DMS 273 (cell line): Measurements from ENCODE around the gene OVOL3.

Experiments used
- DNase-seq: peaks from one replicate; lab custom pipeline; 2025; ENCODE audit not compliant: unreplicated experiment; lab: John Stamatoyannopoulos, UW

Gene OVOL3

GRCh38 chr19:36099166-36099785 is 11.7 kb upstream of the OVOL3 start:
- DNase-seq: no peak

GRCh38 chr19:36100476-36100875 is 10.5 kb upstream of the OVOL3 start:
- no peak for DNase-seq

GRCh38 chr19:36101550-36102327 is 9.2 kb upstream of the OVOL3 start:
- DNase-seq: no peak

- no peak for DNase-seq
Observed at GRCh38 chr19:36103040-36103626, 7.8 kb upstream of the OVOL3 start.

DNA sequence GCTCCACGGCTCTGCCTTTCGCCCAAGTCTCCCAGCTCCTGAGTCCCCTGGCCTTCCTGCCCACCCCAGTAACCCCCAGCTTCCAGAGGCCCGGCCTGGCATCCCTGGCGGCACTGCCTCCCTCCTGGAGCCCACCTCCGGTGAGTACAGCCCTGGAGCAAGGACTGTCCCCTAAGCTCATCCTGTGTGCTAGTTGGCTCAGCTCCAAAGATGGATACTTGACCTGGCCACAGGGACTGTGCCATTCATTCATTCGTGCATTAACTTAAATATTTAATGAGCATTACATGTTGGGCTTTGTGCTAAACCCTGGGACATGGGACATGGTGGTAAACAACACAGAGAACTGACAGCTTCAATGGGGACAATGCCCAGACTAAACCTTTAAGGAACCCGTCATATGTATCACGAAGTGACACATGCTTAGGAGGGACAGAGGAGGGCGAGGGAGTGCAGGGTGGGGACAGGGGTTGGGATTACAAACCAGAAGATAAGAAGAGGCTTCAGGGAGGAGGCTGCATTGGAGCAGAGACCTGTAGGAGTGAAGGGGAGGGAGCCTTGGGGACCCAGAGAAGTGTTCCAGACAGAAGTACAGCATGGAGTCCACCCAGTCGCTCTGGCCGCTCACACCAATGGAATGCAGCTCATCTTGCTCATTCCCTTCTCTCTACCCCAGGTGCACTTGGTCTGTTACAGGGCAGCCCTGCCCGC is 6.9 kb upstream of the OVOL3 start:
- DNase-seq: no peak

GRCh38 chr19:36106441-36106840 is 4.5 kb upstream of the OVOL3 start:
- DNase-seq: no peak

GRCh38 chr19:36106991-36107390 is 4.0 kb upstream of the OVOL3 start:
- DNase-seq: no peak

DNA sequence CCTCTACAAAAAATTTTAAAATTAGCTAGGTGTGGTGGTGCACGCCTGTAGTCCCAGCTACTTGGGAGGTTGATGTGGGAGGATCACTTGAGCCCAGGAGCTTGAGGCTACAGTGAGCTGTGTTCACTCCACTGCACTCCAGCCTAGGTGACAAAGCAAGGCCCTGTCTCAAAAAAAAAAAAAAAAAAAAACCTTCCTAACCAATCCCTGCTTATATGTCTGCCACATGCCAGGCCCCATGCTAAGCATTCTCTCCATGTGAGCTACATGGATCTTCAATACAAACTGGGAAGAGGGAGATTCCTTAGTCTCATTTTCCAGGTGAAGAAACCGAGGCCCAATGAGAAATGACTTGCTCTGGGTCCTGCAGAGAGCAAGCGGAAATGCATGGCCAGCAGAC is 2.3 kb upstream of the OVOL3 start:
- no peak for DNase-seq

- DNase-seq: peak; percentile 41
Observed at GRCh38 chr19:36111200-36111539, 227 bp downstream of the OVOL3 start.

- no peak for DNase-seq
Observed at GRCh38 chr19:36112678-36113077, 1.7 kb downstream of the OVOL3 start.

DNA sequence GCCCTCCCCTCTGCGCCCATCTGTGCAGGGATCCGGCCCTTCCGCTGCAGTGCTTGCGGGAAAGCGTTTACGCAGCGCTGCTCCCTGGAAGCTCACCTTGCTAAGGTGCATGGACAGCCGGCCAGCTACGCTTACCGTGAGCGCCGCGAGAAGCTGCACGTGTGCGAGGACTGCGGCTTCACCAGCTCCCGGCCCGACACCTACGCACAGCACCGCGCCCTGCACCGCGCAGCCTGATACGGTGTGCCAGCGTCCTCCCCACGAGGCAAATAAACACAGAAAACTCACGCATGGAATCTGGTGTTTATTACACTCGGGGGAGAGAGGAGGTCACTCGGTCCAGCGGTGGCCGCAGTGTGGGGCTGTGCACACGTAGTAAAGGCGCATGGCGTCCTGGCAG is 2.5 kb downstream of the OVOL3 start:
- DNase-seq: no peak

DNA sequence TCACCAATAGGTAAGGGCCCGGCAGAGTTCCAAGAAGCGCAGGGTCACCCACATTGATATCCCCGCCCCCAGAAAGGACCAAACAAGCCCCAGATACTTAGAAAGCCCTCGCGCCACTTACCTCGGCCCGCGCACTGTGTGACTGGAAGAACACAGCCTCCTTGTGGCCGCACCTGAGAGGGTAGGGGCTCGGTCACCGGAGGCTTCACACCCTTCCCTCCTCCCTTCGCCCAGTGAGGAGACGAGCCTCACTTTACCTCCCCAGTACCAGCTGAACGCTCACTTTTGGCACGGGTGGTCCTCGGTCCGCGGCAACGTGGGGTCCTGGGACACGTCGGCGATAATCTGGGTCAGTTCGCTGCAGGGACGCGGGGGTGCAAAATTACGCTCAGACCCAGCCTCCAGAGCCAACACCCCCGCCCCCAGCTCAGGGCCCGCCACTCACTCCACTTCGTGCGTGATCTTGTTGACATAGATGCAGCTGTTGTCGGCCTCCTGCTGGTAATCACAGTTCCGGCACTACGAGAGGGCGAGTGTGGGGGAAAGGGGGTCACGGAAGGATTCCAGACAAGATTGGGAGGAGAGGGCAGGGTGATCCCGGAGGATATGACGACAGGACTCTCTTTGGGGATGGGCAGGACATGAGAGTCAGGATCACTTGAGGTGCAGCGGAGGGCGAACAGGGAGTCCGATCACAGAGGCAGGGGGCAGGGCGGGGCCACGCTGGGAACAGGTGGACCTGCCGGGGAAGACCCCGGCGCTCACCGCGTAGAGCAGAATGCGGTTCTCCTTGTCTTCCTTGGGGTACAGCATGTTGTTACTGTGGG is 3.2 kb downstream of the OVOL3 start:
- DNase-seq: peak; percentile 75

DNA sequence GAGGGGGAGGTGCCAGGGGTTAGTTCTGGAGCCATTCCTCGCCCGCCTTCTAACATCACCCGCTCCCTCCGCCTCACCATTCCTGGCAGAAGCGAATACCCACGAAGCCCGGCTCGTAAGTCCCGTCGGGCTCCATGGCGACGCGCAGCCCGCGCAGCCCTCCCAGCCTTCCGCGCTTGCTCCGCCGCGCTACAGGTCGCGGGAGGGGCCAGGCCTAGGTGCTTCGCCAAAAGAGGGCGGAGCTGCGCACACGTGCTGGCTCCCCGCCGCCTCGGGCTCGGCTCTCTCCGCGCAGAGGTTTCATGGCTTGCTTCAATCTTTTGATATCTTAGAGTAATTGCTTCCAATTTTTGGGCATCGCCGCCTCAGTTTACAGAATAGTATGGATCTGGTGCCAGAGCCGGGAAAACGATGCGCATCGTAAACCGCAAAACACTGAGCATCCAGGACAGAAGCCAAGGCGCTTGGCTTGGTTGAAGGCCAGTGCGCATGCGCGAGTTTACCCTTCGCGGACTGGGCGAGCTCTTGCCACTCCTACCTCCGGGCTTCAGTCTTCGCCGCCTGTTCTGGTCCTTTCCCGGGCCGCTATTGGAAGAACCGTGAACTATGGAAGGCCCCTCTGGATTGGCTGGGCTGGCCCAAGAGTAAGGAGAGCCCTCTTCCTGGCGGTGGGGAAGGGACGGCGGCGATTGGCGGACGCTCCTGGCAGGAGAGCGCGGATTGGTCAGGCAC is 3.9 kb downstream of the OVOL3 start, which contains the start of gene POLR2I:
Gene POLR2I, minus strand, starts transcription at position 155 of the 732 bp plus-strand sequence. Its CDS starts 19 bp downstream, at position 136.
- peak; percentile 100 for DNase-seq

GRCh38 chr19:36115453-36116343 is 4.8 kb downstream of the OVOL3 start, which contains the start of gene TBCB:
Gene TBCB, plus strand, starts transcription at chr19:36115468. Its CDS starts 93 bp downstream, at chr19:36115561.
- peak; percentile 86 for DNase-seq

DNA sequence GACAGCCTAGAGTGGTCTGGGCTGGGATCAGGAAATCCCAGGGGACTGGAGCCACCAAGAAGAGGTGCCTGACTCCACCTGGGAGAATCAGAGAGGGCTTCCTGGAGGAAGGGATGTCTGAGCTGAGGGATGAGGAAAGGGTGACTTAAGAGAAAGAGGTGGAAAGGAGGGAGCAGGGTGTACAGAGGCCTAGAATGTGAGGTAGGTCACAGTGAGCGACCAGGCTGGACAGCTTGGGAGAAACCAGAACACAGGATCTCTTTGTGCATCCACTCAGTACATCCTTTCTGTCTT is 5.3 kb downstream of the OVOL3 start:
- no peak for DNase-seq

DNA sequence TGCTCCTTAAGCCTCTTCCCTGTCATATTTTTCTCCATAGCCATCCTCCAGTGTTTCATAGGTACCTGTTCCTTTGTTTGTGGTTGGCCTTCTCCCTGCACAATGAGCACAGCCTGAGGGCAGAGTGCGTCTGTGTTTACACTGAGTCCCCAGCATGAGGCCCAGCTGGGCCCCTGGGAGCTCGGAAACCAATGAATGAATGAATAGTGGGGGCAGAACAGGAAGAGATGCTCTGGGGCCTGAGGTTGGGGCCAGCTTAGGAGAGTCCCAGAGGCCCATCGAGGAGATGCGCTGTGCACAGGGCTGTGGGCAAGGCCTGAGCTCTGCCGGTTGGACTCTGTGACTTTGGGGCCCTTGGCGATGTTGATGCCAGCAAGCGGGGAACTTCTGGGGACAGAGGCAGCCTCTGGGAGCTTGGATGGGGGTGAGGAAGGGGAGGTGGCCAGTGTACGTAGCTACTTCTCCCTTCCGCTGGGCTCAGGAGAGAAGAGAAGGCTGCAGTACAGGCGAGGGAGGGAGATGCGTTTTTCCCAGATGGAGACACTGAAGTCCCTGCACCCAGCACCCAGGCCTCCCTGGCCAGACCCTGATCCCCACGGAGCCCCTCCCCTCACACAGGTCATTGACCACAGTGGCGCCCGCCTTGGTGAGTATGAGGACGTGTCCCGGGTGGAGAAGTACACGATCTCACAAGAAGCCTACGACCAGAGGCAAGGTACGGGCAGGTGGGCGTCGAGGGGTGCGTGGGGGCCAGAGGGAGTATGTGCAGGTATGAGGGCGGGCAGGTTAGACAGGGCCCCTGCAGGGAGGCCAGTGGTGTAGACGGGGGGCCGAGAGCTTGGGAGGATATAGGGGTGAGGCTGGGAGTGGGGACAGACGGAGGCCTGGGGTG is 9.4 kb downstream of the OVOL3 start:
- DNase-seq: no peak

DNA sequence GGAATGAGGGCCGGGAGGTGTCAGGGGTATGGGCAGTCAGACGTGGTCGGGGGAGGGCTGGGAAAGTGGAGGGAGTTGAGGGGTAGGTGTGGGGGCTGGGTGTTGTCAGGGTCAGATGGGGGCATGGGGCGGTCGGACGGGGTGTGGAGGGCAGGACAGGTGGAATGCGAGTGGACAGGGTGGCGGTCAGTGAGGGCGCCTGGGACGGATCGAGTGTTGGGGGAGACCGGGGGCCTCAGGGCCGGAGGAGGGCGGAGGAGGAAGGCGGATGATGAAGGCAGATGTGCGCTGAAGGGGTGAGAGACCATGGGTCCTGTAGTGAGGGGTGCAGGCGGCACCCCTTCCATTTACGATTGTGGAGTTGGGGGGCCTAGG is 10.0 kb downstream of the OVOL3 start:
- DNase-seq: no peak

DNA sequence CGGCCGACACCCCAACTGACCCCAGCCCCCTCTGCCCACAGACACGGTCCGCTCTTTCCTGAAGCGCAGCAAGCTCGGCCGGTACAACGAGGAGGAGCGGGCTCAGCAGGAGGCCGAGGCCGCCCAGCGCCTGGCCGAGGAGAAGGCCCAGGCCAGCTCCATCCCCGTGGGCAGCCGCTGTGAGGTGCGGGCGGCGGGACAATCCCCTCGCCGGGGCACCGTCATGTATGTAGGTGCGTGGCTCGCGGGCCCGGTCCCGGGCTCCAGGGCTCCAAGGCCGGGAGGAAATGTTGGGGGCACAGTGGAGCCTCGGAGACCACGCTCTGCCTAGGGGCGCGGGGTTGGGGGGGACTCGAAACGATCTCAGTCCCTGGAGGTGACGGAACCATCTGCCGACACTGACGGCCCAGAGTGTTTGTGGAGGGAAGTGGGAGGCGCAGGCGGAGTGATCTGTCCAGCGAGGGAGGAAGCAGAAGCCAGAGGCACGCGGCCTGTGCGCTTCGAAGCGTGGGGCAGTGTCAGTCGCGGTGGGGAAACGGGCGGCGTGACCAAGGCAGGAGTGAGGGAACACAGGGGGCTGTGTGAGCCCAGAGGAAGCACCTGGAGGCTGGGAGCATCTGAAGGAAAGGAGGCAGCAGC is 10.7 kb downstream of the OVOL3 start:
- no peak for DNase-seq
